Lung (tissue), 12 donors: Measurements from ENCODE around the gene C3orf62. TPM values are rescaled to one million over a fixed set of nuclear protein-coding genes. Genes with fewer than 3 reads are reported as not detected.

Experiments used
- ATAC-seq: fragments of 200-7000 bp; cut with Tn5 transposase; one replicate; pipeline ENCODE4 v1.9.1; 2020; ENCODE audit warnings: moderate number of reproducible peaks; ENCODE audit not compliant: insufficient read depth, low FRiP score
- DNase-seq, 3 donors: peaks; one replicate each; pipeline ENCODE4 v3.0.0-alpha.2; 2013 to 2017
- H3K27ac ChIP-seq, 2 donors: one replicate each; pipeline ENCODE4 v1.5.1; 2013; ENCODE audit warnings: mild to moderate bottlenecking in 2 of 2, moderate library complexity in 2 of 2, control low read depth in 1 of 2, inconsistent platforms in 1 of 2, low read depth in 1 of 2, low read length in 1 of 2
- H3K27me3 ChIP-seq, 3 donors: one replicate each; pipeline ENCODE4 v1.5.1; 2013; ENCODE audit warnings: low read length in 2 of 3; ENCODE audit not compliant: control insufficient read depth in 3 of 3, insufficient read depth in 3 of 3
- H3K36me3 ChIP-seq, 4 donors: one replicate each; pipeline ENCODE4 v1.5.1; 2013; ENCODE audit warnings: low read length in 4 of 4, mild to moderate bottlenecking in 1 of 4, moderate library complexity in 1 of 4; ENCODE audit not compliant: control insufficient read depth in 4 of 4, insufficient read depth in 4 of 4
- H3K4me1 ChIP-seq, 5 donors: one replicate each; pipeline ENCODE4 v1.5.1; 2013; ENCODE audit warnings: low read length in 5 of 5, mild to moderate bottlenecking in 2 of 5, moderate library complexity in 1 of 5; ENCODE audit not compliant: control insufficient read depth in 5 of 5, insufficient read depth in 5 of 5
- H3K4me3 ChIP-seq: one replicate; pipeline ENCODE4 v1.5.1; 2013; ENCODE audit warnings: mild to moderate bottlenecking, control low read depth, moderate library complexity
- H3K9ac ChIP-seq, 2 donors: one replicate each; pipeline ENCODE4 v1.5.1; 2013; ENCODE audit warnings: low read length in 2 of 2, control low read depth in 1 of 2; ENCODE audit not compliant: insufficient read depth in 1 of 2
- H3K9me3 ChIP-seq, 4 donors: one replicate each; pipeline ENCODE4 v1.5.1; 2013; ENCODE audit warnings: low read length in 3 of 4, mild to moderate bottlenecking in 1 of 4, moderate library complexity in 1 of 4; ENCODE audit not compliant: control insufficient read depth in 4 of 4, insufficient read depth in 3 of 4
- CTCF ChIP-seq: IDR thresholded peaks from 2 replicates; pipeline ENCODE4 v1.5.1; 2012; ENCODE audit warnings: mild to moderate bottlenecking; ENCODE audit errors: control extremely low read depth, extremely low read depth
- WGBS, 2 donors: extraction: QIAGEN DNeasy Blood & Tissue Kit; methylation state at CpG; one replicate each; pipeline ENCODE4 v1.1.7; 2013; 5-methylcytosine and 5-hydroxymethylcytosine counted together
- polyA plus RNA-seq, 2 donors: library from polyadenylated mRNA; stranded (reverse); fragments of 200-250 nt; gene quantifications; one replicate each; pipeline ENCODE4 v1.2.1, GENCODE V29; 2013
- total RNA-seq, 2 donors: library from RNA; depleted of rRNA in 1 of 2; stranded (reverse); fragments of >200 nt in 1 of 2; gene quantifications; one replicate each; pipeline ENCODE4 v1.2.1, GENCODE V29; 2014 to 2021
- donor health status: control.
- donor health status: control.
- donor health status: Bipolar disorder and iron deficiency.
- donor health status: healthy.
- donor health status: DM: yes; HTN: yes; CAD: no.

Gene C3orf62
- total and polyA plus RNA-seq, 4 donors, result 5.2 to 8.2 (median 7.0) TPM

GRCh38 chr3:49269443-49270155 is 7.4 kb downstream of the C3orf62 start:
- Histone ChIP-seq H3K27me3 (no peaks in the 10 kb centered on the region), H3K9me3 (no peaks in the 10 kb centered on the region), H3K27ac (peak overlapping the region in 1 of 2 donors; percentile 3), H3K36me3 (peaks cover 0 to 6% (median 4%) of the 10 kb centered on the region in 4 donors), H3K4me1 (peaks cover 0 to 9% (median 0%) of the 10 kb centered on the region in 5 donors), H3K4me3 (no peak overlapping the region), H3K9ac (no peak overlapping the region)
- no peak for ATAC-seq
- WGBS, 2 donors, result 92 to 94% methylated on average over 3 of the region's 3 CpGs
- no peak for DNase-seq
- TF ChIP-seq CTCF, result no peak

- Histone ChIP-seq H3K27me3 (no peaks in the 10 kb centered on the region), H3K9ac (no peak overlapping the region), H3K9me3 (no peaks in the 10 kb centered on the region), H3K4me3 (no peak overlapping the region), H3K4me1 (peaks cover 0 to 9% (median 0%) of the 10 kb centered on the region in 5 donors), H3K27ac (peak overlapping the region in 1 of 2 donors; percentile 45), H3K36me3 (peaks cover 0 to 6% (median 2%) of the 10 kb centered on the region in 4 donors)
- no peak for ATAC-seq
- TF ChIP-seq CTCF, result no peak
- peak in 2 of 3 donors; percentile 58 to 66 for DNase-seq
- 80 to 81% methylated on average over 5 of the region's 5 CpGs for WGBS, 2 donors
Measured at GRCh38 chr3:49266410-49267095, 10.5 kb downstream of the C3orf62 start.

GRCh38 chr3:49265661-49266386 is 11.2 kb downstream of the C3orf62 start:
- ATAC-seq, result no peak

More at GRCh38 chr3:49265661-49266386, 11.2 kb downstream of the C3orf62 start:
- H3K27me3 ChIP-seq, result no peaks in the 10 kb centered on the region
- no peak overlapping the region for H3K9ac ChIP-seq
- no peak for DNase-seq
- H3K4me1 ChIP-seq, result peaks cover 0 to 9% (median 0%) of the 10 kb centered on the region in 5 donors
- no peak overlapping the region for H3K27ac ChIP-seq
- 86 to 93% methylated on average over 10 of the region's 10 CpGs for WGBS, 2 donors
- no peaks in the 10 kb centered on the region for H3K9me3 ChIP-seq
- H3K36me3 ChIP-seq, result peaks cover 0 to 3% (median 2%) of the 10 kb centered on the region in 4 donors
- no peak for TF ChIP-seq CTCF
- no peak overlapping the region for H3K4me3 ChIP-seq
